Endometrium (tissue), 2 donors: ENCODE results near the gene SPATA21.
"Not testable (repeated sequence)": the region's sequence is repeated elsewhere in the genome, so short reads cannot be mapped to it uniquely, and the experiment has no call there.

Experiments
- FAIRE-seq: peaks from 2 replicates; lab custom pipeline; 2012; peaks lifted over from hg19 to GRCh38; lab: Jason Lieb, UNC
- donor health status: control.
- donor health status: control.

The SPATA21 gene

GRCh38 chr1:16380868-16381267 is 56.4 kb downstream of the SPATA21 start:
- no peak for FAIRE-seq

- no peak for FAIRE-seq
These were observed 58.8 kb downstream of the SPATA21 start for GRCh38 chr1:16378443-16378842.

- FAIRE-seq: no peak
These were observed 60.3 kb downstream of the SPATA21 start for GRCh38 chr1:16376971-16377370.

GRCh38 chr1:16375521-16376340 is 61.5 kb downstream of the SPATA21 start:
- no peak for FAIRE-seq

GRCh38 chr1:16374266-16374665 is 63.0 kb downstream of the SPATA21 start:
- no peak for FAIRE-seq

GRCh38 chr1:16372535-16373285 is 64.5 kb downstream of the SPATA21 start:
- no peak for FAIRE-seq

GRCh38 chr1:16371725-16372124 is 65.5 kb downstream of the SPATA21 start:
- FAIRE-seq: no peak

GRCh38 chr1:16369821-16370220 is 67.4 kb downstream of the SPATA21 start:
- no peak for FAIRE-seq

GRCh38 chr1:16367968-16368890 is 69.0 kb downstream of the SPATA21 start:
- FAIRE-seq: no peak

- no peak for FAIRE-seq
These were observed 69.8 kb downstream of the SPATA21 start for GRCh38 chr1:16367258-16367967.

GRCh38 chr1:16366722-16367257 is 70.4 kb downstream of the SPATA21 start, which contains the start of gene SZRD1:
Gene SZRD1 (plus strand): TSS chr1:16367242. CDS start chr1:16367258, 16 bp downstream.
- peak; percentile 97 for FAIRE-seq

GRCh38 chr1:16365146-16365498 is 72.1 kb downstream of the SPATA21 start:
- not testable (repeated sequence) for FAIRE-seq

- FAIRE-seq: no peak
These were observed 80.4 kb downstream of the SPATA21 start for GRCh38 chr1:16356867-16357266.

GRCh38 chr1:16354619-16355018 is 82.6 kb downstream of the SPATA21 start:
- no peak for FAIRE-seq

GRCh38 chr1:16352842-16353535 is 84.2 kb downstream of the SPATA21 start:
- no peak for FAIRE-seq

- no peak for FAIRE-seq
These were observed 85.0 kb downstream of the SPATA21 start, which contains the start of gene FBXO42 for GRCh38 chr1:16351994-16352841. Gene FBXO42 (minus strand): TSS chr1:16352480. CDS start chr1:16315418, 37,062 bp downstream.

GRCh38 chr1:16351456-16351993 is 85.7 kb downstream of the SPATA21 start:
- FAIRE-seq: no peak

GRCh38 chr1:16349847-16350406 is 87.3 kb downstream of the SPATA21 start:
- FAIRE-seq: no peak
